Transverse colon (tissue), 4 donors: ENCODE measurements around the gene LETM1. TPM values are rescaled to one million over a fixed set of nuclear protein-coding genes. Genes with fewer than 3 reads are reported as not detected.

ENCODE experiments used
- DNase-seq: peaks from one replicate; pipeline ENCODE4 v3.0.0-alpha.2; 2019
- H3K27ac ChIP-seq, 4 donors: fragments of 200-600 bp; sonication (generic); 2 replicates each; pipeline ENCODE4 v1.5.1; 2016 to 2018; ENCODE audit warnings: inconsistent platforms in 4 of 4
- H3K27me3 ChIP-seq: fragments of 200-600 bp; sonication (generic); 2 replicates; pipeline ENCODE4 v1.5.1; 2017; ENCODE audit warnings: inconsistent platforms
- H3K36me3 ChIP-seq, 4 donors: fragments of 200-600 bp; sonication (generic); 2 replicates each; pipeline ENCODE4 v1.5.1; 2017 to 2019; ENCODE audit warnings: inconsistent platforms in 4 of 4
- H3K4me1 ChIP-seq, 4 donors: fragments of 200-600 bp; sonication (generic); 2 replicates each; pipeline ENCODE4 v1.5.1; 2017 to 2020; ENCODE audit warnings: inconsistent platforms in 4 of 4
- H3K4me3 ChIP-seq, 4 donors: fragments of 200-600 bp; sonication (generic); 1 replicate in 1 of 4; 2 replicates in 3 of 4; pipeline versions ENCODE4 v1.5.1 to v1.6.1; 2017 to 2019; ENCODE audit warnings: inconsistent platforms in 4 of 4
- H3K9me3 ChIP-seq, 2 donors: fragments of 200-600 bp; sonication (generic); 2 replicates each; pipeline ENCODE4 v1.5.1; 2017 to 2019; ENCODE audit warnings: inconsistent platforms in 2 of 2
- EP300 ChIP-seq: sonication (generic); formaldehyde crosslinking; IDR thresholded peaks from one replicate; pipeline ENCODE4 v1.6.1; 2017; ENCODE audit warnings: antibody characterized with exemption, low read depth
- POLR2A ChIP-seq: fragments of 450-650 bp; IDR thresholded peaks from one replicate; pipeline ENCODE4 v1.6.1; 2016; ENCODE audit warnings: antibody characterized with exemption, mild to moderate bottlenecking, moderate library complexity
- POLR2AphosphoS5 ChIP-seq, 3 donors: sonication (generic); formaldehyde crosslinking; IDR thresholded peaks; one replicate each; pipeline ENCODE4 v1.6.1; 2016; ENCODE audit warnings: antibody characterized with exemption in 3 of 3
- WGBS, 2 donors: methylation state at CpG; one replicate each; pipeline ENCODE4 v1.1.5; 2018; ENCODE audit warnings: low coverage in 1 of 2; 5-methylcytosine and 5-hydroxymethylcytosine counted together
- in situ Hi-C, 4 donors: fragments of 200-750 bp; cut with MboI; loops; one replicate each; pipeline versions ENCODE4 v1.15.0 to v1.15.1; 2017; ENCODE audit warnings: low sequenced_read_pairs in 3 of 4, low pct_ligation_motif_present in 1 of 4, low pct_unique_long_range_greater_than_20kb in 1 of 4
- intact Hi-C: fragments of 100-400 bp; cut with DNase I; formaldehyde crosslinking; loops from one replicate; pipeline ENCODE4 v1.15.1; 2023; ENCODE audit warnings: low total_unique reads
- total RNA-seq, 4 donors: library from RNA; depleted of rRNA; stranded (reverse); fragments of >200 nt; gene quantifications; one replicate each; pipeline ENCODE4 v1.1.0, GENCODE V29; 2016
- TF ChIP-seq, protein P1 (sequence below), 5 experiments: fragments of 200-600 bp in 3 of 5; fragments of 450-650 bp in 2 of 5; sonication (generic) in 3 of 5; IDR thresholded peaks; 1 replicate in 2 of 5; 2 replicates in 3 of 5; pipeline ENCODE4 v1.5.1; 2016 to 2017; ENCODE audit warnings: antibody characterized with exemption in 5 of 5, inconsistent platforms in 3 of 5, mild to moderate bottlenecking in 2 of 5, moderate library complexity in 1 of 5

Gene LETM1
- total RNA-seq, 4 donors from 2014 or later: 173 to 469 (median 243) TPM

GRCh38 chr4:1866189-1866661 lies 10.3 kb upstream of the LETM1 start:
- no peak for TF ChIP-seq POLR2A
- no peak for TF ChIP-seq POLR2AphosphoS5 (IDR thresholded peaks at IDR 0.05)
- TF ChIP-seq EP300: no peak
- TF ChIP-seq, protein P1, sequence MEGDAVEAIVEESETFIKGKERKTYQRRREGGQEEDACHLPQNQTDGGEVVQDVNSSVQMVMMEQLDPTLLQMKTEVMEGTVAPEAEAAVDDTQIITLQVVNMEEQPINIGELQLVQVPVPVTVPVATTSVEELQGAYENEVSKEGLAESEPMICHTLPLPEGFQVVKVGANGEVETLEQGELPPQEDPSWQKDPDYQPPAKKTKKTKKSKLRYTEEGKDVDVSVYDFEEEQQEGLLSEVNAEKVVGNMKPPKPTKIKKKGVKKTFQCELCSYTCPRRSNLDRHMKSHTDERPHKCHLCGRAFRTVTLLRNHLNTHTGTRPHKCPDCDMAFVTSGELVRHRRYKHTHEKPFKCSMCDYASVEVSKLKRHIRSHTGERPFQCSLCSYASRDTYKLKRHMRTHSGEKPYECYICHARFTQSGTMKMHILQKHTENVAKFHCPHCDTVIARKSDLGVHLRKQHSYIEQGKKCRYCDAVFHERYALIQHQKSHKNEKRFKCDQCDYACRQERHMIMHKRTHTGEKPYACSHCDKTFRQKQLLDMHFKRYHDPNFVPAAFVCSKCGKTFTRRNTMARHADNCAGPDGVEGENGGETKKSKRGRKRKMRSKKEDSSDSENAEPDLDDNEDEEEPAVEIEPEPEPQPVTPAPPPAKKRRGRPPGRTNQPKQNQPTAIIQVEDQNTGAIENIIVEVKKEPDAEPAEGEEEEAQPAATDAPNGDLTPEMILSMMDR (IDR thresholded peaks at IDR 0.05): no peak
- Histone ChIP-seq H3K9me3 (no peaks in the 10 kb centered on the region), H3K27me3 (peaks cover 30% of the 10 kb centered on the region), H3K4me1 (peaks cover 10 to 42% (median 29%) of the 10 kb centered on the region in 4 donors), H3K27ac (no peak overlapping the region), H3K4me3 (no peak overlapping the region), H3K36me3 (no peaks in the 10 kb centered on the region)
- intact Hi-C loops (no loop called here), in situ Hi-C loops (no loop called here)
- no peak for DNase-seq
- WGBS, 2 donors: 76% methylated on average over 7 of the region's 7 CpGs; no CpG with 5 or more reads in 1 of the 2 donors

DNA sequence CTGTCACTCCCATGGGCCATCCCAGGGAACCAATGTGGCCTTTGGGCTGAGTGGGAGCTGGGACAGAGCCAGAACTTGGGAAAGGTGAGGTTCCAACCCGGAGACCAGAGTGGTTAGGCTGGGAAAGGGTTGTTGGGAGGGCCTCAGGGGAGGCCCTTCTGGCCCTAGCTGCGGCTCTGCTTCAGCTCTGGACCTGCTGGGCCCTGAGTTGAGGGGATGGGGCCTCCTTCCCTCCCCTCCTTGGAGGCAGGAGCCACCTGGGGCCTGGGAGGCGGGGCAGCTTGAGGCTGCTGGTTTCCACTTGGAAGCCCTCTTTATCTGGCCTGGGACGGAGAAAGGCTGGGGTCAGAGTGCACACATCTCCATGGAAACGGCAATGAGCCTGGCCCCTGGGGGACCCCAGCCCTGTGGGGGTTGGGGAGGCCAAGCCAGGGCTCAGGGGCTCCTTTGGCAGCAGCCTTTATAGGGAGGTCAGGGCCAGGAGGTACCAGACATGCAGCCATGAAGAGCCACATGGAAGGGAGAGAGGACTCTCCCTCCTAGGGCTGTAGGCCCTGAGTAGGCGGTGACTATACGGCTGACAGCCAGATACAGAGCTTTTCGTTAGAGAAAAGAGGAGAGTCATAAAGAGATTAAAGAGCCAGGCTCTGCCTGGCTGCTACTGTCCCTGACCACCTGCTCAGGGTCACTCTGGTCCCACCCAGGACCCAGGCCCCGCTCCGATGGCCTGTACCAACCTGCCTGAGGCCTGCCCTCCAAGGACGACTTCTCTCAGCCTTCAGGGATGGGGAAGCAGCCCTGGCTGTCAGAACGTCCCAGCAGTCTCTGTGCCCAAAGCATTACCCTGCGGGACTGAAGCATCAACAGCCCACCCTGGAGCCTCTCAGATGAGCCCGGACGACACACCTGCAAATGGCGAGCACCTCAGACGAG lies 8.4 kb upstream of the LETM1 start:
- 85% methylated on average over 17 of the region's 17 CpGs; no CpG with 5 or more reads in 1 of the 2 donors for WGBS, 2 donors
- Histone ChIP-seq H3K27me3 (peaks cover 30% of the 10 kb centered on the region), H3K9me3 (no peaks in the 10 kb centered on the region), H3K27ac (no peak overlapping the region), H3K4me1 (peaks cover 4 to 34% (median 20%) of the 10 kb centered on the region in 4 donors), H3K4me3 (no peak overlapping the region), H3K36me3 (no peaks in the 10 kb centered on the region)
- TF ChIP-seq EP300: no peak
- TF ChIP-seq POLR2AphosphoS5 (IDR thresholded peaks at IDR 0.05): no peak
- TF ChIP-seq, protein P1 (IDR thresholded peaks at IDR 0.05): no peak
- TF ChIP-seq POLR2A: no peak
- in situ Hi-C loops: no loop called here
- DNase-seq: no peak
- intact Hi-C loops: no loop called here

DNA sequence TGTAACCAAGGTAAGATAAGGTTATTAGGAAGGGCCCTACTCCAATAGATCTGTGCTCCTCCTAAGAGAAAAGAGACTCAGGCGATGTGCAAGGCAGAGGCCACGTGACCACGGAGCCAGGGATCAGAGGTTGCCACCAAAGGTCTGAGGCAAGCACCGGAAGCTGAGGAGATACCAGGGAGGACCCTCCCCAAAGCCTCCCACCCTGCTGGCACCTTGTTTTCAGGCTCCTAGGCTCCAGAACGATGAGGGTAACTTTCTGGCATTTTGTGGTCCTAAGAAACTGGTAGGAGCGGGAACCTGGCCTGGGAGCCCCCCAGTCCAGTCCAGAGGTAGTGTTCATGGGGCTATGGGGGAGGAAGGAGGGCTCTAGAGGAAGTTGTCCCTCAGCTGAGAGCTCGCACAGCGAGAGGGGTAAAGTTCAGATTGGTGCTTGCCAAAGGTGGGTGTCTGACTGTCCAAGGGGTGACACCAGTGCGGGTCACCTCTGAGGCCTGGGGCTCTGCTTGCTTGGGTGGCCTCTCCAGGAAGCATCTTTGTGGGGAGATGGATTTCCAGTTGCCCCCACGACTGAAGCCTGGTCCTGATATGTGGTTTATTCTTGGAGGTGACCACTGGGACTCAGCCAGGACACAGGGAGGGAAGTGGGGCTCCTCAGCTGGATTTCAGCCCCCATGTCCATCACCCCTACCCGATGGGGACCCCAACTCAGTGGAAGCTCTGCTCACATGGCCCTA lies 7.5 kb upstream of the LETM1 start:
- H3K27ac ChIP-seq: no peak overlapping the region
- no peak for TF ChIP-seq EP300
- TF ChIP-seq POLR2AphosphoS5 (IDR thresholded peaks at IDR 0.05): no peak
- TF ChIP-seq, protein P1 (IDR thresholded peaks at IDR 0.05): no peak
- no peak for TF ChIP-seq POLR2A
- in situ Hi-C loops: no loop called here
- no peaks in the 10 kb centered on the region for H3K36me3 ChIP-seq
- peaks cover 30% of the 10 kb centered on the region for H3K27me3 ChIP-seq
- DNase-seq: no peak
- WGBS, 2 donors: 86% methylated on average over 11 of the region's 11 CpGs; no CpG with 5 or more reads in 1 of the 2 donors
- peaks cover 4 to 25% (median 11%) of the 10 kb centered on the region in 4 donors for H3K4me1 ChIP-seq
- H3K9me3 ChIP-seq: no peaks in the 10 kb centered on the region
- intact Hi-C loops: loop anchor here (1.0 kb wide), 1 partner anchor 26 kb away; no protein-coding TSS in a partner anchor
- no peak overlapping the region for H3K4me3 ChIP-seq

GRCh38 chr4:1862961-1863296 lies 7.0 kb upstream of the LETM1 start:
- DNase-seq: no peak
- 78% methylated on average over 14 of the region's 14 CpGs; no CpG with 5 or more reads in 1 of the 2 donors for WGBS, 2 donors
- Histone ChIP-seq H3K9me3 (no peaks in the 10 kb centered on the region), H3K27ac (no peak overlapping the region), H3K36me3 (no peaks in the 10 kb centered on the region), H3K27me3 (peaks cover 30% of the 10 kb centered on the region), H3K4me3 (peak overlapping the region in 1 of 4 donors; percentile 31), H3K4me1 (peaks cover 4 to 27% (median 9%) of the 10 kb centered on the region in 4 donors)
- in situ Hi-C loops: no loop called here
- no peak for TF ChIP-seq POLR2AphosphoS5 (IDR thresholded peaks at IDR 0.05)
- TF ChIP-seq EP300: no peak
- TF ChIP-seq, protein P1 (IDR thresholded peaks at IDR 0.05): no peak
- no peak for TF ChIP-seq POLR2A
- intact Hi-C loops: loop anchor here (1.0 kb wide), 1 partner anchor 26 kb away; no protein-coding TSS in a partner anchor
